Prostate gland (tissue), 2 donors: ENCODE measurements around the gene CEP112.

Experiments used
- CTCF ChIP-seq, 4 experiments: fragments of 200-600 bp in 2 of 4; fragments of 450-650 bp in 2 of 4; sonication (generic) in 2 of 4; IDR thresholded peaks; 1 replicate in 3 of 4; 2 replicates in 1 of 4; pipeline ENCODE4 v1.5.1; 2016 to 2019; ENCODE audit warnings: antibody characterized with exemption in 4 of 4, mild to moderate bottlenecking in 2 of 4, moderate library complexity in 2 of 4
- POLR2A ChIP-seq: fragments of 450-650 bp; IDR thresholded peaks from one replicate; pipeline ENCODE4 v1.6.1; 2016; ENCODE audit warnings: antibody characterized with exemption, mild to moderate bottlenecking

- TF ChIP-seq CTCF (IDR thresholded peaks at IDR 0.05) (peak in 1 of 4 experiments; percentile 8), POLR2A (no peak)
Observed at GRCh38 chr17:65814418-65814817, 377.5 kb downstream of the CEP112 start.
